ENCODE data around the gene TMEM87B. TPM values are rescaled to one million over a fixed set of nuclear protein-coding genes. Genes with fewer than 3 reads are reported as not detected.

The TMEM87B gene
- total RNA-seq, 4 donors from 2014 or later: 21.9 to 74.5 (median 60.7) TPM

- DNase-seq: peak; percentile 99
- peak overlapping the region; percentile 92 to 97 (median 94) for H3K27ac ChIP-seq
- H3K4me1 ChIP-seq: peaks cover 18 to 66% (median 40%) of the 10 kb centered on the region in 4 donors
- no peaks in the 10 kb centered on the region for H3K27me3 ChIP-seq
- H3K4me3 ChIP-seq: peak overlapping the region; percentile 33 to 67 (median 49)
- in situ Hi-C loops (cut with MboI; ENCODE audit: low pct_ligation_motif_present in 1 of 4, low pct_unique_long_range_greater_than_20kb in 1 of 4, low sequenced_read_pairs in 3 of 4) (loop anchor here in 2 of 4 donors (5.0 to 10.0 kb wide), 2 partner anchors 159 to 162 kb away; partner anchors contain the start of gene MERTK (in 1 of the 2)), intact Hi-C loops (cut with DNase I; ENCODE audit: low total_unique reads) (loop anchor here (10.0 kb wide), 1 partner anchor 221 kb away; the partner anchor contains the start of gene ZC3H6)
- 2 to 4% methylated on average over 13 to 44 of the region's 62 CpGs for WGBS, 2 donors (ENCODE audit: low coverage in 1 of 2)
- TF ChIP-seq POLR2AphosphoS5 (IDR thresholded peaks at IDR 0.05) (peak; percentile 59 to 79 (median 64)), POLR2A (IDR thresholded peaks at IDR 0.05) (peak; percentile 69), EP300 (IDR thresholded peaks at IDR 0.05; ENCODE audit: low read depth) (no peak)
- TF ChIP-seq, protein P1, sequence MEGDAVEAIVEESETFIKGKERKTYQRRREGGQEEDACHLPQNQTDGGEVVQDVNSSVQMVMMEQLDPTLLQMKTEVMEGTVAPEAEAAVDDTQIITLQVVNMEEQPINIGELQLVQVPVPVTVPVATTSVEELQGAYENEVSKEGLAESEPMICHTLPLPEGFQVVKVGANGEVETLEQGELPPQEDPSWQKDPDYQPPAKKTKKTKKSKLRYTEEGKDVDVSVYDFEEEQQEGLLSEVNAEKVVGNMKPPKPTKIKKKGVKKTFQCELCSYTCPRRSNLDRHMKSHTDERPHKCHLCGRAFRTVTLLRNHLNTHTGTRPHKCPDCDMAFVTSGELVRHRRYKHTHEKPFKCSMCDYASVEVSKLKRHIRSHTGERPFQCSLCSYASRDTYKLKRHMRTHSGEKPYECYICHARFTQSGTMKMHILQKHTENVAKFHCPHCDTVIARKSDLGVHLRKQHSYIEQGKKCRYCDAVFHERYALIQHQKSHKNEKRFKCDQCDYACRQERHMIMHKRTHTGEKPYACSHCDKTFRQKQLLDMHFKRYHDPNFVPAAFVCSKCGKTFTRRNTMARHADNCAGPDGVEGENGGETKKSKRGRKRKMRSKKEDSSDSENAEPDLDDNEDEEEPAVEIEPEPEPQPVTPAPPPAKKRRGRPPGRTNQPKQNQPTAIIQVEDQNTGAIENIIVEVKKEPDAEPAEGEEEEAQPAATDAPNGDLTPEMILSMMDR (IDR thresholded peaks at IDR 0.05): no peak
- no peaks in the 10 kb centered on the region for H3K36me3 ChIP-seq
- H3K9me3 ChIP-seq: no peaks in the 10 kb centered on the region
Observed at GRCh38 chr2:112053917-112054846, 887 bp upstream of the TMEM87B start.

GRCh38 chr2:112055730-112056625 is 909 bp downstream of the TMEM87B start:
- intact Hi-C loops (cut with DNase I; ENCODE audit: low total_unique reads): loop anchor here (10.0 kb wide), 1 partner anchor 219 kb away; the partner anchor contains the start of gene ZC3H6
- Histone ChIP-seq H3K27me3 (no peaks in the 10 kb centered on the region), H3K4me3 (peak overlapping the region; percentile 46 to 89 (median 72)), H3K36me3 (peaks cover 0 to 9% (median 0%) of the 10 kb centered on the region in 4 donors), H3K9me3 (no peaks in the 10 kb centered on the region), H3K4me1 (peaks cover 13 to 62% (median 33%) of the 10 kb centered on the region in 4 donors), H3K27ac (peak overlapping the region; percentile 97 to 98 (median 98))
- in situ Hi-C loops (cut with MboI; ENCODE audit: low pct_ligation_motif_present in 1 of 4, low pct_unique_long_range_greater_than_20kb in 1 of 4, low sequenced_read_pairs in 3 of 4): loop anchor here in 1 of 4 donors (10.0 kb wide), 1 partner anchor 161 kb away; the partner anchor contains the start of gene MERTK
- TF ChIP-seq POLR2AphosphoS5 (IDR thresholded peaks at IDR 0.05) (peak; percentile 51 to 76 (median 54)), POLR2A (IDR thresholded peaks at IDR 0.05) (peak; percentile 16)
- TF ChIP-seq, protein P1 (IDR thresholded peaks at IDR 0.05): no peak
- WGBS, 2 donors (ENCODE audit: low coverage in 1 of 2): 0% methylated on average over 11 to 20 of the region's 42 CpGs
- peak; percentile 66 for DNase-seq

- H3K4me3 ChIP-seq: peak overlapping the region in 3 of 4 donors; percentile 69 to 89 (median 76)
- no peaks in the 10 kb centered on the region for H3K9me3 ChIP-seq
- peaks cover 0 to 15% (median under 1%) of the 10 kb centered on the region in 4 donors for H3K36me3 ChIP-seq
- TF ChIP-seq POLR2A (IDR thresholded peaks at IDR 0.05): no peak
- no peaks in the 10 kb centered on the region for H3K27me3 ChIP-seq
- peaks cover 13 to 60% (median 32%) of the 10 kb centered on the region in 4 donors for H3K4me1 ChIP-seq
- WGBS, 2 donors (ENCODE audit: low coverage in 1 of 2): 26 to 75% methylated on average over 1 to 3 of the region's 3 CpGs
- H3K27ac ChIP-seq: peak overlapping the region; percentile 97 to 98 (median 98)
- in situ Hi-C loops (cut with MboI; ENCODE audit: low pct_ligation_motif_present in 1 of 4, low pct_unique_long_range_greater_than_20kb in 1 of 4, low sequenced_read_pairs in 3 of 4) (loop anchor here in 1 of 4 donors (10.0 kb wide), 1 partner anchor 162 kb away; the partner anchor contains the start of gene MERTK), intact Hi-C loops (cut with DNase I; ENCODE audit: low total_unique reads) (loop anchor here (10.0 kb wide), 1 partner anchor 218 kb away; the partner anchor contains the start of gene ZC3H6)
- DNase-seq: no peak
Observed at GRCh38 chr2:112056626-112056987, 1.5 kb downstream of the TMEM87B start.

GRCh38 chr2:112059671-112060070 is 4.6 kb downstream of the TMEM87B start:
- Histone ChIP-seq H3K4me1 (peaks cover 7 to 38% (median 23%) of the 10 kb centered on the region in 4 donors), H3K36me3 (peaks cover 0 to 26% (median 8%) of the 10 kb centered on the region in 4 donors), H3K4me3 (no peak overlapping the region), H3K9me3 (no peaks in the 10 kb centered on the region), H3K27me3 (no peaks in the 10 kb centered on the region), H3K27ac (peak overlapping the region; percentile 15 to 58 (median 28))
- no peak for DNase-seq
- intact Hi-C loops (cut with DNase I; ENCODE audit: low total_unique reads): loop anchor here (10.0 kb wide), 1 partner anchor 215 kb away; the partner anchor contains the start of gene ZC3H6
- 52 to 88% methylated on average over 1 to 2 of the region's 2 CpGs for WGBS, 2 donors (ENCODE audit: low coverage in 1 of 2)
- TF ChIP-seq POLR2AphosphoS5 (IDR thresholded peaks at IDR 0.05): no peak
- TF ChIP-seq POLR2A (IDR thresholded peaks at IDR 0.05): no peak
- TF ChIP-seq, protein P1 (IDR thresholded peaks at IDR 0.05): no peak
- TF ChIP-seq EP300 (IDR thresholded peaks at IDR 0.05; ENCODE audit: low read depth): no peak
- in situ Hi-C loops (cut with MboI; ENCODE audit: low pct_ligation_motif_present in 1 of 4, low pct_unique_long_range_greater_than_20kb in 1 of 4, low sequenced_read_pairs in 3 of 4): loop anchor here in 1 of 4 donors (10.0 kb wide), 1 partner anchor 165 kb away; the partner anchor contains the start of gene MERTK

Data from transverse colon (tissue), 4 donors.